Measurements from ENCODE around the gene ALDH1L1.

Gene ALDH1L1

DNA sequence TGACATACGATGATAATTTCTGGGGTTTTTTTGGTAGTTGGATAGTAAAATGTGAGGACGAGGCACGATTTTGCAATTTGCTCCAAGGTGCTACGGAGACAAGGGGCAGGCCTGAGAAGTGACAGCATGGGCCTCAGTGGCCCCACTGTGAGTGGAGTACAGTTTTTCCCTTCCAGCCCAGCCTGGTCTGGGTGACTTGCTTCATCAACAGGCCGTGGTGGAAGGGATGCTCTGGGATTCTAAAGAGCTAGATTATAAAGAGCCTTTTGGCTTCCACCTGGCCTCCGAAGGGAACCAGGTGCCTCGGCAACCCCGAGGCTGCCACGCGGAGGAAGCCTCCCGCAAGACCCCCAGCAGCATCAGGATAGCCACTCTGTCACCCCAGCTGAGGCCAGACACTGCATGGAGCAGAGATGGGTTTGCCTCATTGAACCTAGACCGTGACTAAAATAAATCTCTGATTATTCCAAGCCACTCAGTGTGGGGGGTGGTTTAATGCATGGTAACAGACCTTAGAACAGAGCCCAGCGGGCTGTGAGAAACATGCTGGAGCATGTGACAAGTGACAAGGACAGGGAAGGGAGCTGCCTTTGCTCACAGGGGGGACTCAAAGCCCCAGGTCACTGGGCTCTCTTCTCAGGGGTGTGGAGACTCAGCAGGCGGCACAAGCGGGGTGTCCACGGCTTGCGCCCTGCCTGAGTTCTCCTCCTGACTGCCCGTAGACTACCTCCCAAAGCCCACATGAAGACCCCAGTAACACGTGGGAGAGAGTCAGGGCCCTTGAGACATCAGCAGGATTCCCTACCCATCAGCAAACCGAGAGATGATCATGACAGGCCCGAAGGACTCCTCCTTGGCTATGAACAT lies 73.8 kb downstream of the ALDH1L1 start:
- TF ChIP-seq, protein P1, sequence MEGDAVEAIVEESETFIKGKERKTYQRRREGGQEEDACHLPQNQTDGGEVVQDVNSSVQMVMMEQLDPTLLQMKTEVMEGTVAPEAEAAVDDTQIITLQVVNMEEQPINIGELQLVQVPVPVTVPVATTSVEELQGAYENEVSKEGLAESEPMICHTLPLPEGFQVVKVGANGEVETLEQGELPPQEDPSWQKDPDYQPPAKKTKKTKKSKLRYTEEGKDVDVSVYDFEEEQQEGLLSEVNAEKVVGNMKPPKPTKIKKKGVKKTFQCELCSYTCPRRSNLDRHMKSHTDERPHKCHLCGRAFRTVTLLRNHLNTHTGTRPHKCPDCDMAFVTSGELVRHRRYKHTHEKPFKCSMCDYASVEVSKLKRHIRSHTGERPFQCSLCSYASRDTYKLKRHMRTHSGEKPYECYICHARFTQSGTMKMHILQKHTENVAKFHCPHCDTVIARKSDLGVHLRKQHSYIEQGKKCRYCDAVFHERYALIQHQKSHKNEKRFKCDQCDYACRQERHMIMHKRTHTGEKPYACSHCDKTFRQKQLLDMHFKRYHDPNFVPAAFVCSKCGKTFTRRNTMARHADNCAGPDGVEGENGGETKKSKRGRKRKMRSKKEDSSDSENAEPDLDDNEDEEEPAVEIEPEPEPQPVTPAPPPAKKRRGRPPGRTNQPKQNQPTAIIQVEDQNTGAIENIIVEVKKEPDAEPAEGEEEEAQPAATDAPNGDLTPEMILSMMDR (conservative IDR thresholded peaks at IDR 0.05), result no peak
- H3K27ac ChIP-seq, result no peak overlapping the region

DNA sequence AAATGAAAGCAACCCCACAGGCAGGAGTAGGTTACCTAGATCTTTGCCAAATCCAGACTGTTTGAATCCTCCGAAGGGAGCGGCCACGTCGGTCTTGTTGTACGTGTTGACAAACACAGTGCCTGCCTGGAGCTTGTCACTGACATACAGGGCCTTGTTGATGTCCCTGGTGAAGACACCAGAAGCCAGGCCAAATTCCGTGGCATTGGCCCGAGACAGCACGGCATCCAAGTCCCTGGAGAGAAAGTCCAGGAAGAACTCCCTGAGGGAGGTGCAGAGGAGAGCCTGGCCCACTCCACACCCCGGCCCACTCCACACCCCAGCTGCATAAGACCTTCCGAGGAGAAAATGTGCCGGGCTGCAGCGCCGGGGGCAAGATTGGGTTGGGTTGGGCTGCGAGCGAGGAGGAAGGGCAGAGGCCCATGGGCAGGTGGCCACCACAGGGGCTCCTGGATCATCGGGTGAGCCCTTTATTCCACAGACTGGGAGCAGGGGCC lies 74.6 kb downstream of the ALDH1L1 start:
- TF ChIP-seq, protein P1 (conservative IDR thresholded peaks at IDR 0.05), result no peak
- H3K27ac ChIP-seq, result no peak overlapping the region

DNA sequence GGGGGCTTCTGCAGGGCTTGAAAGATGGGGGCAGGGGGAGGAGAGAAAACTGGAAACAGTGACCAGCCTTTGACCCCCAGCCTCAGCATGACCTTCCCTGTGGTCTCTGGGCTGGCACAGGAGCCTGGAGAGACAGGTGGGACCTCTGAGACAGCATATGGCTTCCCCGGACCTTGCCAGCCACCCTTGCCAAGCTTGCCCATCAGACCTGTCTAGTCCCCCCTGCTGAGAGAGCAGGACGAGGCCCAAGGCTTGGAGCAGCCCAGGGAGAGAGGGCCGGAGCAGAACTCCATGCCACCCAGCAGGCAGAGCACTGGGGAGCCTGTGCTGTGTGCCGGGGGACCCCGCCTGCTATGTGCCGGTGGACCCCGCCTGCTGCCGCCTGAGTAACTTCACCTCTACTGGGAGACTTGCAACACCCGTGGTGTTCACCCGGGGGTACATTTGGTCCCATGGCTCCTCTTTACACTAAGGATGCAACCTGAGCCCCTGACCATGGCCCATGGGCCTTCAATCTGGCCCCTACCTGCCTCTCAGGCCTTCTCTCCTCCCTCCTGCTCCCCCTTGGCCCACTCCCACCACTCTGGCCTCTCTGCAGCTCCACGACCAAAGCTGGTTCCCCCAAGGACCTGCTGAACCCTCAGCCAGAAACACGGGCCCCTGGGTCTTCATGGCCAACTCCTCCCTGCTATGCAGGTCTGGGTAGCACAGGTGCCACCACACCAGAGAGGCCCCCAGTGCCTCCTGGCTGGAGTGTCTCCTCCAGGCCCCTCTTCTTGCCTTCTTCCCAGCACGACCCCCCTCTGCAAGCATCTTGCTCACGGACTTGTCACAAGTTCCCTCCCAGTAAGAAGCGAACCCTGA lies 75.4 kb downstream of the ALDH1L1 start:
- no peak overlapping the region for H3K27ac ChIP-seq
- TF ChIP-seq, protein P1 (conservative IDR thresholded peaks at IDR 0.05), result no peak

DNA sequence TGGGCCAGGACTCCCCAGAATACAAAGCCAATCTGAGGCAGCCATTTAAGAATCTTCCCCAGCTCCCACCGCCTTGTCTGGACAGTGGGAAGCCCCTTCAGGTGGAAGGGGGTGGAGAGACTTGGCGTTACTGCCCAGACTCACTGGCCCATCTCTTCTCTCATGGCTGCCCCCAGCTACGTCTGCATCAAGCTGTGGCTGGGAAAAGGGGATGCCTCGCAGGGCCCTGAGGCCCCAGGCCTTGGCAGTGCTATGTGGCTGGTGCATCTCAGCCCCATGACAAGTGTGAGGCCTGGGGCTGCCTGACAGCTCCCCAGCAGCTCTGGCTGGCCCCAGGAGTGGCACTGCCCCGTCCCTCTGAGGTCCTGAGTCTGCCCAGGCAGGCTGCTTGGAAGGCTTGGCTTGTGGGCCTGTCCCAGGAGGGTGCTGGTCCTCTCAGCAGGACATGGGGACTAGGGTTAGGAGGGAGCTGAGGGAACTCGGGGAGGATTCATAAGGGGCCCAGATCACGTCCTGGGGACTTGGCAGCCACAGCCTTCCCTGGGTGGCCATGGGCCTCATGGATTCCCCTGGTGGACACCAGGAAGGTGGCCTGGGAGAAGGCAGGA lies 76.3 kb downstream of the ALDH1L1 start:
- H3K27ac ChIP-seq, result no peak overlapping the region
- TF ChIP-seq, protein P1 (conservative IDR thresholded peaks at IDR 0.05), result no peak

DNA sequence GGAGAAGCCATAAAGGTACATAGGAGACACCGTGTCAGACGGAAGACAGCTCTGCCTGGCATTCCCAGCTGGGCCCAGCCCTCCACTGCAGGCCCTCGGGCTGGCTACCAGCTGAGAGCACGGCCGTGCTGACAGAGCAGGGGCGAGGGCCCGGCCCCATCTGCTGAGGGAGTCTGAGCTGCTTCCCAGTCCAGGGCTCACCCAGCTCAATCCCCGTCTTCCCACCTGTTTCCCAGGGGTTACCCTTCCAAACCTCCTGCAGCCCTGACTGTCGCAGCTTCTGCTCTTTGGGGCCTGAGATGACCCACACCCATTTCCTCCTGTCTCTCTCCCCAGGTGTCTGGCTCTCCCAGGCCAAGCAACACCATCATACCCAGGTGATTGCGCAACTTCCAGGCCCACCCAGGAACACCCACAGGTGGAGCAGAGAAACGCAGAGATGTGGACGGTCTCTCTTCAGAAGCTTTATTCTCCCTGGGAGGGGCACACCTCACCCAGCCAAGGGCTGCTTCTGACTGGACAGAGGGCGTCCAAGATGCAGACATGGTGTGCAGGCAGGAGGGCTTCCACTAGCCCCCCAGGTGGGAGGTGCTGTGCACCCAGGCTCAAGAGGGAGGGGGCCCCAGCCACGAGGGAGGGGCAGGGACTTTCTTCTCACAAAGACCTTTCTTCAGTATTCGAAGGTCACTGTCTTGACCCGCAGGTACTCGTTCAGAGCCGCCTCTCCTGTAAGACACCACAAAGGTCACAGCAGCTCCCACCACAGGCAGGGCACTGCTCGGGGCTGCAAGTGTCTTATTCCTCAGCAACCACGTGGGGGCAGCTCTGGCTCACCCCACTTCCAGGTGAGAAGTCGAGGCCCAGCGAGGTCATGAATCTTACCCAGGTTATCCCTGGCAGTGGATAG lies 77.0 kb downstream of the ALDH1L1 start:
- H3K27ac ChIP-seq, result peak overlapping the region; percentile 48; the same call in 1 of the 2 replicates
- TF ChIP-seq, protein P1 (conservative IDR thresholded peaks at IDR 0.05), result no peak

DNA sequence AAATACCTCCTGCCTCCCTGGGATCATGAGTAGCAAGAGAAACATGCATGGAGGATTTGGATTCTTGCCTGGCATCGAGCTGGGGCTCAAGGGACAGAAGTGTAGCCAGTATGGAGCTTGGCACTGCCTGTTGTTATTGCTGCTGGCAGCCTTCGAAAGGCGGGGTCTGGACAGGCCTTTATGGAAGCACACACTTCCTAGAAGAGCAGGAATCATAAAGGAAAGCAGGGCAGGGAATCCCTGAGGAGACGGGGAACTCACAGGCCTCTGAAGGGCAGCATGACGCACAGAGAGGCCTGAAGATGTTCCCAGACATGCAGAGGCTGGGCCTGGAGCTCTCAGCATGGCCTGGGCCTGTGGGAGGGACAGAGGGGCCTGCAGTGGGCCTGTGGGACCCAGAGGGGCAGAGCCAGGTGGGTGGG lies 77.8 kb downstream of the ALDH1L1 start:
- H3K27ac ChIP-seq, result peak overlapping the region; percentile 48; the same call in 1 of the 2 replicates
- TF ChIP-seq, protein P1 (conservative IDR thresholded peaks at IDR 0.05), result no peak
